ENCODE data around the gene AKAP8.

DNA sequence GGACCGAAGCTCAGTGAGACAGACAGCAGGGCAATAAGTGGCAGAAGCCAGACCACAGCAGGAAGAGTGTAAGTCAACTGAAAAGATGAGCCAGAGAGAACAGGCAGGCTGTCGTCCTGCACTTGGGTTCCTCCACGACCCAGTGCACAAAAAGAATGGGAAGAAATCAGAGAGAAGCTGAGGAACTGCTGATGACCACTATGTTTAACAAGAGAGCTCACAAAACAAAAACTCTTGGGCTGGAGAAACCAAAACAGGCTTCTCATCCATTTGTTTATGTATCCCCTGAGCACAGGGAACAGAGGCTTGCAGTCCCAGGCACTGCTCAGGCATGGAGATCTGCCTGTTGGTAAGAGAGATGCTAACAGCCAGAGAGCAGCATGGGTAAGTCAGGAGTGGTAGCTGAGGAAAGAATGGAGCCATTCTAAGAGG is 25.2 kb upstream of the AKAP8 start:
- no peak for TF ChIP-seq CTCF (IDR thresholded peaks at IDR 0.05)
- TF ChIP-seq POLR2AphosphoS5 (IDR thresholded peaks at IDR 0.05) = no peak
- TF ChIP-seq POLR2A (IDR thresholded peaks at IDR 0.05) = no peak
- no peak for TF ChIP-seq EP300 (IDR thresholded peaks at IDR 0.05; ENCODE audit: low read depth)
